ENCODE results near the gene C1RL. TPM values are rescaled to one million over a fixed set of nuclear protein-coding genes. Genes with fewer than 3 reads are reported as not detected.

C1RL gene
- total RNA-seq, 2 donors from 2014 or later: 48.2 to 86.2 TPM

GRCh38 chr12:7150356-7150755 lies 41.3 kb upstream of the C1RL start:
- Histone ChIP-seq H3K9me3 (no peaks in the 10 kb centered on the region), H3K27me3 (replicated peaks; ENCODE audit: insufficient read depth) (no peaks in the 10 kb centered on the region), H3K36me3 (peaks cover 2 to 7% of the 10 kb centered on the region in 2 donors), H3K27ac (no peak overlapping the region), H3K4me3 (no peak overlapping the region), H3K4me1 (replicated peaks) (no peaks in the 10 kb centered on the region)
- TF ChIP-seq POLR2AphosphoS5 (IDR thresholded peaks at IDR 0.05) (no peak), POLR2A (IDR thresholded peaks at IDR 0.05) (no peak)
- TF ChIP-seq, protein P1, sequence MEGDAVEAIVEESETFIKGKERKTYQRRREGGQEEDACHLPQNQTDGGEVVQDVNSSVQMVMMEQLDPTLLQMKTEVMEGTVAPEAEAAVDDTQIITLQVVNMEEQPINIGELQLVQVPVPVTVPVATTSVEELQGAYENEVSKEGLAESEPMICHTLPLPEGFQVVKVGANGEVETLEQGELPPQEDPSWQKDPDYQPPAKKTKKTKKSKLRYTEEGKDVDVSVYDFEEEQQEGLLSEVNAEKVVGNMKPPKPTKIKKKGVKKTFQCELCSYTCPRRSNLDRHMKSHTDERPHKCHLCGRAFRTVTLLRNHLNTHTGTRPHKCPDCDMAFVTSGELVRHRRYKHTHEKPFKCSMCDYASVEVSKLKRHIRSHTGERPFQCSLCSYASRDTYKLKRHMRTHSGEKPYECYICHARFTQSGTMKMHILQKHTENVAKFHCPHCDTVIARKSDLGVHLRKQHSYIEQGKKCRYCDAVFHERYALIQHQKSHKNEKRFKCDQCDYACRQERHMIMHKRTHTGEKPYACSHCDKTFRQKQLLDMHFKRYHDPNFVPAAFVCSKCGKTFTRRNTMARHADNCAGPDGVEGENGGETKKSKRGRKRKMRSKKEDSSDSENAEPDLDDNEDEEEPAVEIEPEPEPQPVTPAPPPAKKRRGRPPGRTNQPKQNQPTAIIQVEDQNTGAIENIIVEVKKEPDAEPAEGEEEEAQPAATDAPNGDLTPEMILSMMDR (IDR thresholded peaks at IDR 0.05): no peak
- no peak for DNase-seq (ENCODE audit: low spot score)
- intact Hi-C loops (cut with DNase I): no loop called here
- 93% methylated on average over 12 of the region's 12 CpGs for WGBS

GRCh38 chr12:7146906-7147305 lies 37.9 kb upstream of the C1RL start:
- no peak for DNase-seq (ENCODE audit: low spot score)
- Histone ChIP-seq H3K9me3 (no peaks in the 10 kb centered on the region), H3K27ac (no peak overlapping the region), H3K4me1 (replicated peaks) (no peaks in the 10 kb centered on the region), H3K36me3 (peaks cover 2 to 7% of the 10 kb centered on the region in 2 donors), H3K27me3 (replicated peaks; ENCODE audit: insufficient read depth) (no peaks in the 10 kb centered on the region), H3K4me3 (no peak overlapping the region)
- TF ChIP-seq, protein P1 (IDR thresholded peaks at IDR 0.05): no peak
- TF ChIP-seq POLR2AphosphoS5 (IDR thresholded peaks at IDR 0.05): no peak
- no peak for TF ChIP-seq POLR2A (IDR thresholded peaks at IDR 0.05)
- intact Hi-C loops (cut with DNase I): no loop called here
- 98% methylated on average over 7 of the region's 7 CpGs for WGBS

GRCh38 chr12:7146228-7146627 lies 37.2 kb upstream of the C1RL start:
- Histone ChIP-seq H3K4me3 (no peak overlapping the region), H3K27ac (no peak overlapping the region), H3K4me1 (replicated peaks) (no peaks in the 10 kb centered on the region), H3K27me3 (replicated peaks; ENCODE audit: insufficient read depth) (no peaks in the 10 kb centered on the region), H3K36me3 (peaks cover 2 to 7% of the 10 kb centered on the region in 2 donors), H3K9me3 (no peaks in the 10 kb centered on the region)
- DNase-seq (ENCODE audit: low spot score): no peak
- WGBS: 88% methylated on average over 7 of the region's 7 CpGs
- intact Hi-C loops (cut with DNase I): no loop called here
- TF ChIP-seq POLR2A (IDR thresholded peaks at IDR 0.05): no peak
- TF ChIP-seq, protein P1 (IDR thresholded peaks at IDR 0.05): no peak
- no peak for TF ChIP-seq POLR2AphosphoS5 (IDR thresholded peaks at IDR 0.05)

- DNase-seq (ENCODE audit: low spot score): no peak
Measured at GRCh38 chr12:7145671-7146070, 36.7 kb upstream of the C1RL start.

More at GRCh38 chr12:7145671-7146070, 36.7 kb upstream of the C1RL start:
- Histone ChIP-seq H3K4me1 (replicated peaks) (no peaks in the 10 kb centered on the region), H3K27me3 (replicated peaks; ENCODE audit: insufficient read depth) (no peaks in the 10 kb centered on the region), H3K27ac (no peak overlapping the region), H3K9me3 (no peaks in the 10 kb centered on the region), H3K4me3 (no peak overlapping the region), H3K36me3 (peaks cover 2 to 7% of the 10 kb centered on the region in 2 donors)
- 70% methylated on average over 4 of the region's 4 CpGs for WGBS
- TF ChIP-seq POLR2AphosphoS5 (IDR thresholded peaks at IDR 0.05): no peak
- TF ChIP-seq, protein P1 (IDR thresholded peaks at IDR 0.05): no peak
- TF ChIP-seq POLR2A (IDR thresholded peaks at IDR 0.05): no peak
- intact Hi-C loops (cut with DNase I): no loop called here
